Stimulated activated CD8-positive, alpha-beta memory T cell treated with anti-CD3 and anti-CD28 coated beads, Interleukin-7, amount 100 ng/mL, for 48 hours (primary cell): Measurements from ENCODE around the gene PARS2.

Experiments used
- DNase-seq, 2 donors: peaks; one replicate each; pipeline ENCODE4 v3.0.0-alpha.2; 2020; ENCODE audit warnings: low read depth in 1 of 2; ENCODE audit errors: extremely low read depth in 1 of 2

Gene PARS2

DNA sequence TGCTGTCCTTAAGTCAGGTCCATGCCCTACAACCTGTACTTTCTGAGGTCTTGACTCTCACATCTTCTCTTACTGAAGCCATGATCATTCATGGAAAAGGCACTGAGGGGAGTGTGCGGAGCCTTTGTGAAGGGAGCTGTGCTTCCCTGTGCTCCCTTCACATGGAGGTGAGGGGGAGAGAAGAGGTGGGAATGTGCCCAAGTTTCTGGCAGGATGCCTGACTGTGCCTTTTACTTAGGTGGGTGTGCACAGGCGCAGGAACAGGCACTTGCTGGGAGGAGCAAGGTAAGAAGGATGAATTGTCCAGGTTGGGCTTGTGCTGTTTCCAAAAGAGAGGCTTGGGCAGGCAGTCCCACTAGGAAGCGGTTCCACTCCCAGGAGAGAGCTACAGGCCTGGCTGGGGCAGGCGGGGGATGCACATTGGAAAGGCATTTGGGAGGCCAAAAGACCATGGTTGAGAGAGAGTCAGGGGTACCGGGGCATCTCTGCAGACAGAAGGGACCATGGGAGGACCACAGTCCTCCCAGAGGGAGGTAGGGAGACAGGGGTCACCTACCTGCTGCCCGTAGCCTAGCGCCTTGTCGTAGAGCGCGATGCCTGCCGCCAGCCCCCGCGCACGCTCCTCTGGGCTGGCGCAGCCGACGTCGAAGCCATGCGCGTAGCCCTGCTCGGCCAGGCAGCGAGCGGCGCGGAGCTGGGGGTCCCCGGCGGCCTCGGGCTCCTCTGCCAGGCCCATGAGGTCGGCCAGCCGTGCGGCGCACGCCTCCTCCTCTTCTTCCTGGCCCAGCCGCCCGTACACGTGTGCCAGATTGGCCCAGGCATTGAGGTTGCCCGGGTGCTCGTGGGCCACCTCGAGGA, 35.9 kb upstream of the PARS2 start:
- DNase-seq: no peak

DNA sequence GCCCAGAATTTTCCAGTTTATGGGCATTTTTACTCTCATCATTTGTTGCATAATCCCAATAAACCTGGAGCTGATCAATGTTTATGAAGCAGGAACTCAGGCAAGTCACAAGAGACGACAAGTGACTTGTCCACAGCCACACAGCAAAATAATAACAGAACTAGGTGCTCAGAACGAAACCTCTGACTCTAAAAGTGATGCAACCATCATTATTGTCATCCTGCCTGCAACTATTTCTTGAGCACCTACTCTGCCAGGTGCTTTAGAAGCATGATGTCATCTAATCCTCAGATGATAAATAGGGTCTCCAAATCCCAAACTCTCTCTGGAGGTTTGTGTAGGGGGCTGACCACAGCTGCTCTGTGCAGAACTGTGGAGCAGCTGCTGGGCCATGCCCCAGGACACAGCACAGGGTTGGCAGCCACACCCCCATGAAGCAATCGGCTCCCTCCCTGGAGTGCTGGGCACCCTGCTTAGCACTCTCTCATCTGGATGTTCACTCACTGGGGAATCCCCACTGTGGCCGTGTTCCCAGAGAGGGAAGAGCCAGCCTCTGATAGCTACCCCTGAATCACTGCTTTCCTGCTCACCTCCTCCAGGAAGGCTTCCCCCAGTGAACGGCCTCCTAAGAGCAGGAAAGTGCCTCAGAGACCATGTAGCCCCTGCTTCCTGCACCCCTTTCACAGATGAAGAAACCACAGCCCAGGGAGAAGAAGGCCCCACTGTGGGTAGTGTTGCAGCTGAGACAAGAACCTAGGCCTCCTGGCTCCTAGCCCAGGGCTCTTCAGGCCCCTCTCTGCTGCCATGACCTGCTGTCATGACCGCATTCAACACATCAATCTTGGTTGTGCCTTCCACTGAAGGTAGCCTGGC, 34.7 kb upstream of the PARS2 start:
- peak in 1 of 2 donors; percentile 50 for DNase-seq

DNA sequence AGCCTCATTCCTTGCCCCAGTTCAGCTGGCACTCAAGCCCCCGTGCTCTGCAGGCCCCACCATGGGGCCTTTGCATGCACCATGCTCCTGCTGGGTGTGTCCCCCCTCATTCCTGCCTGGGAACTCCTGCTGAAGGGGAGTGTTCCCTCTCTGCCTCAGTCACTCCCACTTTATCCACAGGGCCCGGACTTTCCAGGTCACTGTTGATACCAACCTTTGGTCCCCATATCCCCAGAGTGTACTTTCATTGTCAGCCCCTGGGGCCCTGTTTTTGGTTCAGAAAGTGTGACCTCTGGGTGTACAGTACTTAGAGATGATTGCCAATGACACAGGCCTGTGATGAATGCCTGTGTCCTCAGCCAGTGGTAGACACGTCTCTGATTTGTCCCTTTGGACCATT, 33.9 kb upstream of the PARS2 start:
- no peak for DNase-seq

- no peak for DNase-seq
These were observed 32.6 kb upstream of the PARS2 start for GRCh38 chr1:54796902-54797301.

- no peak for DNase-seq
These were observed 31.6 kb upstream of the PARS2 start for GRCh38 chr1:54795841-54796468.

GRCh38 chr1:54795356-54795665, 31.0 kb upstream of the PARS2 start:
- DNase-seq: no peak

GRCh38 chr1:54794451-54795355, 30.4 kb upstream of the PARS2 start:
- DNase-seq: no peak

DNA sequence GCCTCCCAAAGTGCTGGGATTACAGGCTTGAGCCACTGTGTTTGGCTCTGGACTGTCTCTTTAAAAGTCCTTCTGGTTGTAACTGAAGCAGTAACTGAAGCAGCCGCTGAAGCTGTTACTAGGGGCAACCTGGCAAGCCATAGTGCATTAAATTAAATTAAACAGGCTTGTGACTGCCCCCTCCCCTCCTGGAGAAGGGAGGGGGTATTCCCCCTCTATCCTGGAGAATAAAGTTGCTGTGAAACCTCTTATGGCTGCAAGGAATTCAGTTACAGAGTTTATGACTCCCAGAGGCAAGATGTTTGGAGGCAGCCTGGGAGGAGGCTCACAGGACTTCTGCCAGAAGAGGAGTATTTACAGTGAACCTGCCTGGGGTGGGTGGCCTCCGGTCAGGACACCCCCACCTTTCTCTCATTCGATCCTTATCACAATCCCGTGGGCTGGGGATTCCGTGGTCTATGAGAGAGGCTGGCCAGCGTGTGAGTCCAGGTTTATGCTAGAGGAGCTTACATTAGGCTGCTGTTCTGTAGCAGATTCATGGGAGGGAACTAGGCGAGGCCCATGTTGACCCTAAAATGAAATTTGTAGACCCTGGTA, 28.5 kb upstream of the PARS2 start:
- DNase-seq: no peak

GRCh38 chr1:54791880-54792522, 27.7 kb upstream of the PARS2 start:
- DNase-seq: peak in 1 of 2 donors; percentile 62

DNA sequence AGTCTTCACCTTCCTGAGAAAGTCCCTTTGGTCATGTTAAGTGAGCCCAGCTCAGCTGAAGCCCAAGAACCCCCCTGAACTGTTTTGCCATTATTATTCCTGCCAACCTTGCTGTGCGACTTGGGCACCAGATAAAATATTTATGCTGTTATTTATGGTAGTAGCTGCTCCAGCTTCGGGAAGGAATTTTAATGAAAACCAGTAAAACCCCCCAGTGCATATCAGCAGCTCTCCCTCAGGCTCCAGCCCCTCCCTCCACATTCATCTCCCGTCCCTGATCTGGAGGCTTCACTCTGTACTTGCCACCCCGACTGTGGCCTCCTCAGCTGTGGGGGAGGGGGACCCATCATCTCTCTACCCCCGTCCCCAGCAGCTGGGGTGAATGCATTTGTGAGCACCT, 24.1 kb upstream of the PARS2 start:
- DNase-seq: no peak

DNA sequence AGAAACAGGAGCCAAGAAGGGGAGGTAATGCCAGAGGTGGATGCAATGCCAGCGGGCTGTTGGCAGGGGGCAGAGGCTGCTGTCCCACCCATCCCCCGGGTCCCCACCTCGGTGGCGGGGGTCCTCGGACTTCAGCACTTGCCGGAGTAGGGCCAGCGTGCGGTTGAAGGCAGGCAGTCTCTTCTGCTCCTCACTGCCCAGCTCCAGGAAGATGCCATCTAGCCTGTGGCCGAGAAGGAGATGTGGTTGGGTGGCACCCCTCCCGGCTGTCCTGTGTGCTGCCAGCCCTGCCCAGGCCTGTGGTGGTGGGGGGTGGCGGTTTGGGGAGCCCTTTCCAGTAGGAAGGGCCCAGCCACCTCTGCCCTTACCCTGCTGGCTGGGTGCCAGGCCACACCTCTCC, 23.3 kb upstream of the PARS2 start:
- no peak for DNase-seq

DNA sequence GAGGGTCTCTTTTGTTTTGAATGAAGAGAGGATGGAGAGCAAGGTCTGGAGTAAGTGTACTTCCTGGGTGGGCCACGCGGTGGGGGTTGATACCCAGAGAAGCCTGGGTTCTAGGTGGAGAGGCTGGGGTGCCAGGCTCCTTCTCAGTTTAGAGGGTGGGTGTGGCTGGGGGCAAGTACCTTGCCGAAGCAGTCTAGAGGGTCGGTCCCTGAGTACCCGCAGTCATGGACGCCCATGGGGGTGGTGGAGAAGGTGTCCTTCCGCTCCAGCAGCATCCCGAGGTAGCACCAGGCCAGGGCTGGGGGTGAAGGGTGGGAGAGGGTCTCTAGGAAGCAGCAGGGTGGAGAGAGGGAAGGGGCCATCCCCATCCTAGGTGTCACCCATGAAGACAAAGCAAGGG, 22.5 kb upstream of the PARS2 start:
- DNase-seq: no peak

DNA sequence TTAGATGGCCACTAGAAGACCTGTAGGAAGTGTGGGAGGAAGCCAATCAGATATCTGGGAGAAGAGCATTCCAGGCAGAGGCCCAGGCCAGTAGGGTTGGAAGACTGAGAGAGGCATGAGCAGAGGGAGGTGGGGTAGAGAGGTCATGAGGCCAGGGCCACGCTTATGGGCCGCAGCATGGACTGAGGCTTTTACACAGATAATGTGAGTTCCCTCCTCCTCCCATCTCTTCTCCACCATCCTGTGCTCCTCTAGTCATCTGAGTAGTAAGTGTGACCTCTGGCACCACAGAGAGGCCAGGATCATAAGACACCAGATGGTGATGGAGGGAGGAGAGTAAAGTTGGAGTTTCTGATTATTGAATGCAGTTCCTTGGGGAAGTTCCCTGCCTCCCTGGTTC, 19.7 kb upstream of the PARS2 start:
- DNase-seq: no peak

DNA sequence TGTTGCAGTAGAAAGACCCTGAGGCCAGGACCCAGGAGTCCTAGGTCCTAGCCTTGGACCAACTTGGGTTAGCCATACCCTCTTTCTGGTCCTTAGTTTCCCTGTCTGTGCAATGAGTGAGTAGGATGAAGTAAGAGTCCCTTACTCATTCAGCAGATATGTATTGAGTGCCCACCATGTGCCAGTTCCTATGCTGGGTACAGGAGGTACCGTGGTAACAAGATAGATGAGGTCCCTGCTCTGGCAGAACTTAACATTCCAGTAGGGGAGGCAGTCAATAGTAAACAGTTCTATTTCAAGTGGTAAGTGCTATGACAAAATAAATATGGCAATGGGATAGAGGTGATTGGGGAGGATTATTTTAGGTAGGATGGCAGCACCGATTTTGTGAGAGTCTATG, 18.3 kb upstream of the PARS2 start:
- no peak for DNase-seq

- DNase-seq: no peak
These were observed 17.8 kb upstream of the PARS2 start for GRCh38 chr1:54782156-54782555.

DNA sequence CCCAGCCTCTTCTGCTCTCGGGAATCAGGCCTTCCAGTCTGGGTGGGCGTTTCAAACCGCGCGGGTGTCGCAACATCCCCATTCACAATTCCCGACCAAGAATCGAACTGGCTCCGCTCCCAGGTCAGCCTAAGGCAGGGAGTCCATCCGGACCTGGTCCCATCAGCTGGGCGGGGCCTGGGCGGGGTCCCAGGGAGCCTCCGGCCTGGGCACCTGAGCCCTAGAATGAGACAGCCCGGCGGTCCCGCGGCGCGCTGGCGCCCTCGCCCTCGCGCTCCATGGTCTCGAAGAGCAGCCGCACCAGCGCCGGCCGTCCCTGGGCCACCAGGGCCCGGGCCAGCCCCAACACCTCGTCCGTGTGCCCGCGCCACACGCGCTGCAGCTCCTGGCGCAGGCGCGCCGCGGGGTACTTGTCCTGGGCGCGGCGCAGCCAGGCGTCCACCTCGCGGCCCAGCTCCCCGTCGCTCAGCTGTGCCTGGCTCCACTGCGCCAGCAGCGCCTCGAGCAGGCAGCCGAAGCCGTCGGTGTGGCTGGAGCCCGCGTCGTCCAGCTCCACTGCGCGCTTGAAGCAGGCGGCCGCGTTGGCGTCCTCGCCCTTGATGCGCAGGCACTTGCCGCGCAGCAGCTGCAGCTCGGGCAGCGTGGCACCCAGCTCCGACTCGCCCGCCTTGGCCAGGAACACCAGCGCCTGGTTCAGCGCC, 16.9 kb upstream of the PARS2 start:
- DNase-seq: no peak

- DNase-seq: no peak
These were observed 13.1 kb upstream of the PARS2 start for GRCh38 chr1:54777431-54777830.

- no peak for DNase-seq
These were observed 12.7 kb upstream of the PARS2 start for GRCh38 chr1:54777011-54777410.
